ENCODE results near the gene BTNL9. TPM values are rescaled to one million over a fixed set of nuclear protein-coding genes. Genes with fewer than 3 reads are reported as not detected.
"Not testable (repeated sequence)": the region's sequence is repeated elsewhere in the genome, so short reads cannot be mapped to it uniquely, and the experiment has no call there.

The BTNL9 gene
- total RNA-seq, 1 donor from 2014 or later = not detected

- DNase-seq (ENCODE audit: low read depth) = no peak
These were observed 20.9 kb downstream of the BTNL9 start for GRCh38 chr5:181060924-181061323.

GRCh38 chr5:181061645-181062044 is 21.6 kb downstream of the BTNL9 start:
- no peak for DNase-seq (ENCODE audit: low read depth)

- DNase-seq (ENCODE audit: low read depth) = no peak
These were observed 22.6 kb downstream of the BTNL9 start for GRCh38 chr5:181062631-181063030.

- no peak for DNase-seq (ENCODE audit: low read depth)
These were observed 23.4 kb downstream of the BTNL9 start for GRCh38 chr5:181063514-181063913.

GRCh38 chr5:181064987-181065386 is 24.9 kb downstream of the BTNL9 start:
- no peak for DNase-seq (ENCODE audit: low read depth)

- DNase-seq (ENCODE audit: low read depth) = no peak
These were observed 29.9 kb downstream of the BTNL9 start for GRCh38 chr5:181069767-181070491.

GRCh38 chr5:181070523-181070922 is 30.5 kb downstream of the BTNL9 start:
- no peak for DNase-seq (ENCODE audit: low read depth)

GRCh38 chr5:181071257-181071656 is 31.2 kb downstream of the BTNL9 start:
- no peak for DNase-seq (ENCODE audit: low read depth)

GRCh38 chr5:181076920-181077319 is 36.9 kb downstream of the BTNL9 start:
- DNase-seq (ENCODE audit: low read depth) = no peak

- no peak for DNase-seq (ENCODE audit: low read depth)
These were observed 41.9 kb downstream of the BTNL9 start for GRCh38 chr5:181081989-181082388.

GRCh38 chr5:181084621-181085195 is 44.6 kb downstream of the BTNL9 start:
- no peak for DNase-seq (ENCODE audit: low read depth)

GRCh38 chr5:181086026-181086883 is 46.2 kb downstream of the BTNL9 start:
- peak; percentile 78 for DNase-seq (ENCODE audit: low read depth)

- DNase-seq (ENCODE audit: low read depth) = no peak
These were observed 46.8 kb downstream of the BTNL9 start for GRCh38 chr5:181086884-181087205.

GRCh38 chr5:181087309-181087708 is 47.2 kb downstream of the BTNL9 start:
- DNase-seq (ENCODE audit: low read depth) = no peak

- DNase-seq (ENCODE audit: low read depth) = no peak
These were observed 48.2 kb downstream of the BTNL9 start for GRCh38 chr5:181088289-181088688.

- no peak for DNase-seq (ENCODE audit: low read depth)
These were observed 52.4 kb downstream of the BTNL9 start for GRCh38 chr5:181092428-181092827.

GRCh38 chr5:181095162-181095561 is 55.1 kb downstream of the BTNL9 start:
- not testable (repeated sequence) for DNase-seq (ENCODE audit: low read depth)

- not testable (repeated sequence) for DNase-seq (ENCODE audit: low read depth)
These were observed 56.8 kb downstream of the BTNL9 start for GRCh38 chr5:181096721-181097382.

GRCh38 chr5:181097383-181097753 is 57.3 kb downstream of the BTNL9 start:
- DNase-seq (ENCODE audit: low read depth) = not testable (repeated sequence)

GRCh38 chr5:181097759-181098491 is 57.9 kb downstream of the BTNL9 start:
- not testable (repeated sequence) for DNase-seq (ENCODE audit: low read depth)

- no peak for DNase-seq (ENCODE audit: low read depth)
These were observed 58.9 kb downstream of the BTNL9 start for GRCh38 chr5:181098762-181099601.

Measured in renal cortical epithelial cell (primary cell).